NCI-H82 treated with DMSO at 0.1 percent for 48 hours (cell line): Measurements from ENCODE around the gene CFAP58.

Experiments
- DNase-seq: peaks from one replicate; lab custom pipeline; 2025; ENCODE audit not compliant: unreplicated experiment; lab: John Stamatoyannopoulos, UW

CFAP58 gene

GRCh38 chr10:104371753-104372152 is 18.1 kb downstream of the CFAP58 start:
- no peak for DNase-seq

GRCh38 chr10:104374591-104374990 is 21.0 kb downstream of the CFAP58 start:
- no peak for DNase-seq

DNA sequence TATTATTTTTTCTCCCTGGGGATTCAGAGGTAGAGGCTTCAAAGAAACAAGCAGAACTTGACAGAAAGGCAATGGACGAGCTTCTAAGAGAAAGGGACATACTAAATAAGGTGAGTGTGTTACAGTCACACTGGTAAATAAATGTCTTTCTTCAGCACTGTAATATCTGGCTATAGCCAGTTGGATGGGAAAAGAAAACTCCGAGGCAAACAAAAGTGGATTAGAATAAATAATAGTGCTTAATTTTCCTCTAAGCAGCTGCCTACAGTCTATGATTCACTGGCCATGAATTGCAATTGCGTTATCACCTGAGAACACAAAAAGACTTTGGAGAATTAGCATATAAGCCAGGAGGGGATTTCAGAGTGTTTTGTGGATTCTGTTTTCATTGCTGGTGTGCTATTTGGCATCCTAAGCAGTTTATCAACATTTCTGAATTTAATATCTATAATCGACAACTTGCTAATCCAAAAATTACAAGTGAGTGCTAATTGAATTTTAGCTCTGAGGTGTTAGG is 23.2 kb downstream of the CFAP58 start:
- DNase-seq, result no peak

DNA sequence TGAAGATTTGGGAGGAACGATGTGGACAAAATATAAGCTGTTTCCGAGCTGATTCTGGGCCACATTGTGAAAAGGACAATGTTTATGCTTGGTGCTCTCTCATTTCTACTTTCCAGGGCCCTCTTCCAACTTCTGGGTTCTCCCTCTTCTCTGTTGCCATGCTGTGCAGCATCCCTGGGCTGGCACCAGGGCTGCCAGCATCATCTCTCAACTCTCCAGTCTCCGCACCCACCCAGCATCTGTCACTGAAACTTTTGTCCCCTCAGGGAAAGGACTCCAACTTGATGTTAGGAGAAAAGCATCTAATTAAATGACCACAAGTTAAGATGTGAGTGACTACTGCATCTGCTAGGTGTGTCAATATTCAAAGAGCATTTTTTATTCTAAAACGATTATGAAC is 26.7 kb downstream of the CFAP58 start:
- no peak for DNase-seq

GRCh38 chr10:104387130-104387888 is 33.7 kb downstream of the CFAP58 start:
- no peak for DNase-seq

- no peak for DNase-seq
Measured at GRCh38 chr10:104388830-104389229, 35.2 kb downstream of the CFAP58 start.

- DNase-seq, result no peak
Measured at GRCh38 chr10:104391150-104391968, 37.7 kb downstream of the CFAP58 start.

DNA sequence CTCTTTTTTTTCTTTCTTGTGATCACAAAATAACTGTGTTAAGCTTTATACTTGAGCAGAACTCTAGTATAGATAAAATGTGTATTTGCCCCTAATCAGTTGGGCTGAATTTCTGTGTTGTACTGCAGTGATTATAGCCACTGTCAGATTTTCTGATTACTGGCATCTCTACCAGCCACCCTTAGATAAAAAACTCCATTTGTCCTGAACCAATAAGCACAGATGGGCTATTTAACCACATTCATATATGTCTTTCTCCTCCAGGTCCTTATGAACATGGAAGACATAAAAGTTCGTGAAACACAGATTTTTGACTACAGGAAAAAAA is 38.3 kb downstream of the CFAP58 start:
- DNase-seq, result no peak

GRCh38 chr10:104393387-104393786 is 39.8 kb downstream of the CFAP58 start:
- DNase-seq, result no peak

DNA sequence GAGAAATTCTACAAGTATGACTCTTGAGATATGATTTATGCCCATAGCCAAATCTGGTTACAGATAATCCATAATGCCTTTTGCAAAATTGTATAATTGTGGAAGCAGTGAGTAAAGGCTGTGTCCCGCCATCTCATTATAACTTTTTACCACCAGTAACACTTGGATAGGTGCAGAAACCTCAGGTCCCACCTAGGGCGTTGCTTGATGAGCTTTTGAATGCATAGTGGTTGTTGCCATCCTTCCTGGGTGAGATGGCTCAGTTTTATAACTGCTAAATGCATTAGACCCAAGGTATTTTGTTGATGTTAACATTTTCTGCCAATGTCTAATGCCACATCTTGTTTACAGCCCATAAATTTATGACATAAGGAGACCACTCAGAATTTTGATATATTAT is 42.9 kb downstream of the CFAP58 start:
- DNase-seq, result no peak

DNA sequence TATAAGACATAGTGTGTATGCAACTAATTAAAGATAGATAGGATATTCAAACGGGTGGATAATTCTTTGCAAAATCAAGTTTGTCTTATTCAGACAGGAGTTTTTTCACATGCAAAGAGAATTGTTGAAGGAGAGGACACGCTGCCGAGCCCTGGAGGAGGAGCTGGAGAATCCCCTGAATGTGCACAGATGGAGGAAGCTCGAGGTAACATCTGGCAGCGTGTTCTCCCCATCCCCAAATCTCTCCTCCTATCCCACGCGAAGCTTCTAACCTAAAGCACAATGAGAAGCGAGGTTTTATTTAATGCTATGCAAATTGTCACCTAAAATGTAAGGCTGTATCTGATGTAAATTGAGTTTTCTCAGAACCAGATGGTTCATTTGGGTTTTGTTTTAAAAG is 50.0 kb downstream of the CFAP58 start:
- no peak for DNase-seq

GRCh38 chr10:104406715-104407650 is 53.4 kb downstream of the CFAP58 start:
- DNase-seq, result no peak

- DNase-seq, result no peak
Measured at GRCh38 chr10:104413528-104413927, 59.9 kb downstream of the CFAP58 start.

DNA sequence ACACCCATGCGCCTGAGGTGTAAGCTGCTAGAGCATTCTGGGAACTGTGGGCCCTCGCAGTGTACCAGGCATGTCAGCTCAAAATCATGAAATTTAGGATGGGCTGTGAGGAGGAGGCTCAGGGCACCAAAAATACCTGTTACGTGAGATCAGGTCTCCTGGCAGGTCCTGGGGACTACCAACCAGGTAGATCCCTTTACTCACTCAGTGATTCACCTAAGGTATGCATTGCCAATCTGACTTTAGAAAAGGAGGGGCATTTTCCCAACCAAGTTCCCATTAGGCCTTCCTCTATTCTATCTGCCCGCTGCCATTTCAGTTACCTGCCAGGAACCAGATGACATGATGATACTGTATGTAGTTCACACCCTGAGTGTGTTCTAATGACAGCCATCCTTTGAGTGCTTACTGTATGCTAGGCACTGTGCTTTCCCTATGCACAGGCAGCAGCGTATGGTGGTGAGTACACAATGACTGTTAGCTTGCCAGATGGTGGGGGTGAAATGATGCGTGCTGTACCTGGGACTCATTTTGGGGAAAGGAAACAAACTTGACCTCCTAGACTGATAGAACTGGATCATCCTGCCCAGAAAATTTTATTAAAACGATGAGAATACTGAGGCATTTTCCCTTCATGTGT is 62.0 kb downstream of the CFAP58 start:
- DNase-seq, result no peak

DNA sequence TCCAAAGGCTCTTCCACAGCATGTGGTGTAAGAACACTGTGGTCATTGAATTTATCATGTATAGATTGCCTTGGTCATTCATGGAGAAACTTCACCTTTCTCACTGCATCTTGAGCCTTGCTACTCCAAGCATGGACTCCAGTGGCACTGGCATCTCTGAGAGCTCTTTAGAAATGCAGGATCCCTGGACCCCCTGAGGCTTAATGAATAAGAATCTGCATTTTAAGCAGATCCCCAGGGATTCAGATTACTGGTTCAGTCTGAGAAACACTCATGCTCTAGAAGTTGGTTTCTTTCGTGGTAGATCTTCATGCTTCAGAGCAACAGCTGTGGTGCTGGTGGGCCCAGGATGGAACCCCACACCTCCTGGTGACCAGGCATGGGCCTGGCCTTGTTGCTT is 63.2 kb downstream of the CFAP58 start:
- DNase-seq, result no peak

GRCh38 chr10:104417637-104418292 is 64.1 kb downstream of the CFAP58 start:
- no peak for DNase-seq

GRCh38 chr10:104424719-104425118 is 71.1 kb downstream of the CFAP58 start:
- no peak for DNase-seq

DNA sequence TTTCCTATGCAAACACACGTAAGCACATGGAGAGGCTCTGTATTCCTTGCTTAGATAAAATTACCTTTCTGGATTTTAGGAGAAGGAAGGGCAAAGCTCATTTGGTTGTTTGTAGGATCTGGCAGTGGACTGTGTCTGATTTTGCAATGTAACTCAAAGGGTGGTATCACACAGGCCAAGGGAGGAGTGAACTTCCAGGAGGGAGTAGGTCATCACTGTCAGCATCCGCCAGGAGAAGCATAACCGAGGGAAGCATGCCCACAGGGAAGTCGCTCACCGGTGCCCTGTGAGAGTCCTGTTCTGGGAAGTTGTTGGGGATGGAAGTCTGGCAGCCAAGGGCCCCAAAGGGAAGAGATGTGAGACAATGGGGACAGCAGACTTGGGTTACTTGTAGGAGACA is 74.4 kb downstream of the CFAP58 start:
- DNase-seq, result no peak

- DNase-seq, result no peak
Measured at GRCh38 chr10:104429846-104430245, 76.2 kb downstream of the CFAP58 start.

- DNase-seq, result no peak
Measured at GRCh38 chr10:104430360-104430759, 76.7 kb downstream of the CFAP58 start.
